WTC11 (cell line): ENCODE measurements around the gene KRT79.

Experiments
- CBFB ChIP-seq: sonication (generic); formaldehyde crosslinking; IDR thresholded peaks from 2 replicates; pipeline ENCODE4 v1.8.1; 2022; ENCODE audit warnings: mild to moderate bottlenecking, low read depth, missing genetic modification reagents
- CREB1 ChIP-seq: sonication (generic); formaldehyde crosslinking; IDR thresholded peaks from 2 replicates; pipeline ENCODE4 v1.8.0; 2023; ENCODE audit warnings: mild to moderate bottlenecking, missing genetic modification reagents
- CTCF ChIP-seq: fragments of 200-600 bp; IDR thresholded peaks from 2 replicates; pipeline ENCODE4 v1.8.0; 2022; ENCODE audit warnings: antibody characterized with exemption
- FOXK1 ChIP-seq: sonication (generic); formaldehyde crosslinking; IDR thresholded peaks from 2 replicates; pipeline ENCODE4 v1.8.0; 2022; ENCODE audit warnings: mild to moderate bottlenecking, moderate library complexity, missing genetic modification reagents
- OVOL2 ChIP-seq: fragments of 250-450 bp; sonication (Bioruptor Pico); IDR thresholded peaks from 2 replicates; pipeline ENCODE4 v1.9.0; 2021; ENCODE audit warnings: mild to moderate bottlenecking, borderline replicate concordance
- SP1 ChIP-seq: sonication (generic); formaldehyde crosslinking; conservative IDR thresholded peaks from 2 replicates; pipeline ENCODE4 v1.8.1; 2022; ENCODE audit warnings: missing genetic modification reagents
- ZBTB43 ChIP-seq: sonication (generic); formaldehyde crosslinking; IDR thresholded peaks from 2 replicates; pipeline ENCODE4 v1.8.1; 2023; ENCODE audit warnings: mild to moderate bottlenecking, missing genetic modification reagents
- ZNF416 ChIP-seq: fragments of 250-450 bp; sonication (Bioruptor Pico); IDR thresholded peaks from 2 replicates; pipeline ENCODE4 v1.9.0; 2021; ENCODE audit warnings: mild to moderate bottlenecking, inconsistent platforms
- TF ChIP-seq, protein P1 (sequence below): sonication (generic); formaldehyde crosslinking; IDR thresholded peaks from 2 replicates; pipeline ENCODE4 v1.8.1; 2022; ENCODE audit warnings: low read depth, missing genetic modification reagents, borderline replicate concordance

- TF ChIP-seq CTCF (no peak), CBFB (CRISPR knock-in tag) (no peak), ZBTB43 (no peak), FOXK1 (CRISPR knock-in tag) (no peak), ZNF416 (CRISPR knock-in tag) (no peak), CREB1 (CRISPR knock-in tag) (no peak), SP1 (no peak), OVOL2 (CRISPR knock-in tag) (no peak)
- TF ChIP-seq, protein P1, sequence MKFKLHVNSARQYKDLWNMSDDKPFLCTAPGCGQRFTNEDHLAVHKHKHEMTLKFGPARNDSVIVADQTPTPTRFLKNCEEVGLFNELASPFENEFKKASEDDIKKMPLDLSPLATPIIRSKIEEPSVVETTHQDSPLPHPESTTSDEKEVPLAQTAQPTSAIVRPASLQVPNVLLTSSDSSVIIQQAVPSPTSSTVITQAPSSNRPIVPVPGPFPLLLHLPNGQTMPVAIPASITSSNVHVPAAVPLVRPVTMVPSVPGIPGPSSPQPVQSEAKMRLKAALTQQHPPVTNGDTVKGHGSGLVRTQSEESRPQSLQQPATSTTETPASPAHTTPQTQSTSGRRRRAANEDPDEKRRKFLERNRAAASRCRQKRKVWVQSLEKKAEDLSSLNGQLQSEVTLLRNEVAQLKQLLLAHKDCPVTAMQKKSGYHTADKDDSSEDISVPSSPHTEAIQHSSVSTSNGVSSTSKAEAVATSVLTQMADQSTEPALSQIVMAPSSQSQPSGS (CRISPR knock-in tag) = no peak
These were observed 61.9 kb downstream of the KRT79 start for GRCh38 chr12:52772188-52772587.
